BLaER1 (cell line): ENCODE data around the gene BMPR1A.
A peak's percentile ranks its signal among the peaks of the same experiment; 100 is the strongest.
"Not testable (repeated sequence)": the region's sequence is repeated elsewhere in the genome, so short reads cannot be mapped to it uniquely, and the experiment has no call there.

ENCODE experiments used
- H3K27ac ChIP-seq: shearing (Covaris generic); formaldehyde crosslinking; 2 replicates; pipeline ENCODE4 v1.8.1; 2022
- H3K27me3 ChIP-seq: shearing (Covaris generic); formaldehyde crosslinking; 2 replicates; pipeline ENCODE4 v1.8.1; 2022
- H3K36me3 ChIP-seq: shearing (Covaris generic); formaldehyde crosslinking; 2 replicates; pipeline ENCODE4 v1.8.1; 2022
- H3K4me1 ChIP-seq: shearing (Covaris generic); formaldehyde crosslinking; 2 replicates; pipeline ENCODE4 v1.8.1; 2022
- H3K4me2 ChIP-seq: shearing (Covaris generic); formaldehyde crosslinking; 2 replicates; pipeline ENCODE4 v1.8.1; 2022
- H3K4me3 ChIP-seq: shearing (Covaris generic); formaldehyde crosslinking; 2 replicates; pipeline ENCODE4 v1.8.1; 2022
- H3K9ac ChIP-seq: shearing (Covaris generic); formaldehyde crosslinking; 2 replicates; pipeline ENCODE4 v1.8.1; 2022
- H3K9me3 ChIP-seq: shearing (Covaris generic); formaldehyde crosslinking; 2 replicates; pipeline ENCODE4 v1.8.1; 2022
- H4K20me1 ChIP-seq: shearing (Covaris generic); formaldehyde crosslinking; 2 replicates; pipeline ENCODE4 v1.8.1; 2022
- Cebpa-rat ChIP-seq: shearing (Covaris generic); IDR thresholded peaks from 2 replicates; pipeline ENCODE4 v1.8.1; 2022

BMPR1A gene

DNA sequence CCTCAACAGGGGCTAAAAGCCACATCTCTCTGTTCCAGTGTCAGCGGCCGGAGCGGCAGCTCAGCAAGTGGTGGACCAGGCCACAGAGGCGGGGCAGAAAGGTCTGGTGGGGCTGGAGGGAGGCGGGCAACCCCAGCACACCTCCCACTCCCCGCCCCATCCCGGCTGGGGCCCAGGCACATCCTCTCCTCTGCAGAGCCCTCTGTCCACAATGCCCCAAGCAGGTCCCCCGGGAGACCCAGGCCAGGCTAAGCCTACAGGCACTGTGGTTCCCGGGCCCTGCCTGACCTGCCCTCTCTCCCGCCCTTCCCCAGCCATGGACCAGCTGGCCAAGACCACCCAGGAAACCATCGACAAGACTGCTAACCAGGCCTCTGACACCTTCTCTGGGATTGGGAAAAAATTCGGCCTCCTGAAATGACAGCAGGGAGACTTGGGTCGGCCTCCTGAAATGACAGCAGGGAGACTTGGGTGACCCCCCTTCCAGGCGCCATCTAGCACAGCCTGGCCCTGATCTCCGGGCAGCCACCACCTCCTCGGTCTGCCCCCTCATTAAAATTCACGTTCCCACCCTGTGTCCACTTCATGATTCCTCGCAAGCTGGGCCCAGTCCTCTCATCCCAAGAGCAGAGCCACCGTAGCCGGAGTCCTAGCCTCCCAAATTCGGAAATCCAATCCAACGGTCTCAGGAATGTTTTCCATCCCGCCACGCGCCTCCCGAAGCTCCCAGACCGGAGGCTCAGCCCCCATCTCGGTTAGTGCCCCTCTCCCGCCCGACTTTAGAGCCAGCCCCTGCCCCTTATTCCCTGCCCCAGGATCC is 214.0 kb downstream of the BMPR1A start:
- peak overlapping the region; percentile 71 for H3K27ac ChIP-seq
- H3K4me3 ChIP-seq, result peak overlapping the region; percentile 65

GRCh38 chr10:86970982-86971231 is 214.5 kb downstream of the BMPR1A start:
- TF ChIP-seq Cebpa-rat, result no peak
- Histone ChIP-seq H3K9ac (peak overlapping the region; percentile 71), H3K4me1 (peaks cover 35% of the 10 kb centered on the region), H3K36me3 (no peaks in the 10 kb centered on the region), H4K20me1 (no peaks in the 10 kb centered on the region), H3K9me3 (peaks cover 4% of the 10 kb centered on the region; the same call in 1 of the 2 replicates), H3K27me3 (peaks cover 45% of the 10 kb centered on the region), H3K27ac (peak overlapping the region; percentile 71), H3K4me2 (peak overlapping the region; percentile 84), H3K4me3 (peak overlapping the region; percentile 65)

More for the DNA sequence above, 214.0 kb downstream of the BMPR1A start:
- no peak for TF ChIP-seq Cebpa-rat
- Histone ChIP-seq H3K4me2 (peak overlapping the region; percentile 84), H3K27me3 (peaks cover 45% of the 10 kb centered on the region), H3K9ac (peak overlapping the region; percentile 71), H3K36me3 (no peaks in the 10 kb centered on the region), H3K9me3 (peaks cover 4% of the 10 kb centered on the region; the same call in 1 of the 2 replicates), H4K20me1 (no peaks in the 10 kb centered on the region), H3K4me1 (peaks cover 35% of the 10 kb centered on the region)

- H3K27ac ChIP-seq, result peak overlapping the region; percentile 71
- no peak for TF ChIP-seq Cebpa-rat
- peaks cover 45% of the 10 kb centered on the region for H3K27me3 ChIP-seq
- H3K36me3 ChIP-seq, result no peaks in the 10 kb centered on the region
- peak overlapping the region; percentile 84 for H3K4me2 ChIP-seq
- peaks cover 4% of the 10 kb centered on the region; the same call in 1 of the 2 replicates for H3K9me3 ChIP-seq
- peaks cover 31% of the 10 kb centered on the region for H3K4me1 ChIP-seq
- H3K4me3 ChIP-seq, result peak overlapping the region; percentile 65
- no peaks in the 10 kb centered on the region for H4K20me1 ChIP-seq
- H3K9ac ChIP-seq, result peak overlapping the region; percentile 71
Measured at GRCh38 chr10:86971232-86971991, 215.0 kb downstream of the BMPR1A start.

DNA sequence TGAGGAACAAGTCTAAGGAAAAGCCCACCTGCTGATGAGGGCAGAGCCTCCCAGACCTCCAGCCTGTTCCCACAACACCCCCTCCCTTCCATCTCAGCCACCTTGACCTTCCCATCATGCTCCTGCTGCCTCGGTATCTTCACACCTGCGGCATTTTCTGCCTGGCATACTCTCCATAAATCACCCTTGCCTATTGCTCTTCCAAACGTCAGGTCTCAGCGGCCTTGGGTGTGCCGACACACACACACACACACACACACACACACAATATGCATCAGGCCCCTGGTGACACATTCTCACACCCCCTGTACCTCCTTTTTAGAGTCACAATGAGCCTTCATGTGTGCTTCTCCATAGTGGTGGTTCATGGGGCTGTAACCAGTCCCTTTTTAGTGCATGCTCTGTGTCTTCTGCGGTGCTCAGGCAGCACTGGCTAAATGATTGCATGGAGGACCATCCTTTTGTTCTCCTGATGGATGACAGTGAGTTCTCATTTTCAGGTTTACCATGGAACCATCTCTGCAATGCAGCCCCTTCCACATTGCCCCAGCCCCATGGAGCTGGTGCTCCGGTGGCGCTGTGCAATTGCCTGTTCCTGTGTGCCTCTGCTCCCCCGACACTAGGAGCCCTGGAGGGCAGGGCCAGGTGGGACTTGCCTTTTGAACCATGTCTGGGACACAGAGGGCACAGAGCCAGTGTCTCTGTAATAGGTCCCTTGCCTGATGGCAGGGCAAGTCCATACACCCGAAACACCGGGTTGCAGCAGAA is 216.4 kb downstream of the BMPR1A start:
- Histone ChIP-seq H3K27ac (no peak overlapping the region), H3K9ac (no peak overlapping the region), H3K4me1 (peaks cover 22% of the 10 kb centered on the region), H3K36me3 (no peaks in the 10 kb centered on the region), H3K27me3 (peaks cover 41% of the 10 kb centered on the region), H3K9me3 (peaks cover 4% of the 10 kb centered on the region; the same call in 1 of the 2 replicates), H3K4me3 (no peak overlapping the region), H4K20me1 (no peaks in the 10 kb centered on the region), H3K4me2 (no peak overlapping the region)
- no peak for TF ChIP-seq Cebpa-rat

DNA sequence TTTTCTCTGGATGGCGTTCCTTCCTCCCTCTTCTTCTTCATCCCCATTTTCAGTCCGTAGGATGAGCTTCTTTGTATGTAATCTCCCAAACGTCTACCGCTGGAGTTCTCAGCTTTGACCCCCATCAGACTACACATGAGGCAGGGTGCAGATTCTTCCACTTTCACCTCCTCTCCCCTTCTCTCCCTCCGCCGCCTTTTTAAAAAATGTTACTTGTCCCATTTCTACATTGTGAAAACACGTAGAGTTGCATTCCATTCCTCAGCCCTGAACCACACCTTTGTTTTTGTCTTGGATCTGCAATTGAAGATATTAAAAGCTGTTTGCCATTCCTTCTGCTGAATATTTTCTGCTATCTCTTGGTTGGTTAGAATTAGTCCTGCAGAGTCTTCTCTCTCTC is 218.1 kb downstream of the BMPR1A start:
- peaks cover 4% of the 10 kb centered on the region; the same call in 1 of the 2 replicates for H3K9me3 ChIP-seq
- H3K9ac ChIP-seq, result no peak overlapping the region
- H3K4me3 ChIP-seq, result no peak overlapping the region
- H3K4me1 ChIP-seq, result peaks cover 22% of the 10 kb centered on the region
- H4K20me1 ChIP-seq, result no peaks in the 10 kb centered on the region
- H3K27ac ChIP-seq, result no peak overlapping the region
- no peak for TF ChIP-seq Cebpa-rat
- H3K27me3 ChIP-seq, result peaks cover 24% of the 10 kb centered on the region
- H3K36me3 ChIP-seq, result no peaks in the 10 kb centered on the region
- H3K4me2 ChIP-seq, result no peak overlapping the region

DNA sequence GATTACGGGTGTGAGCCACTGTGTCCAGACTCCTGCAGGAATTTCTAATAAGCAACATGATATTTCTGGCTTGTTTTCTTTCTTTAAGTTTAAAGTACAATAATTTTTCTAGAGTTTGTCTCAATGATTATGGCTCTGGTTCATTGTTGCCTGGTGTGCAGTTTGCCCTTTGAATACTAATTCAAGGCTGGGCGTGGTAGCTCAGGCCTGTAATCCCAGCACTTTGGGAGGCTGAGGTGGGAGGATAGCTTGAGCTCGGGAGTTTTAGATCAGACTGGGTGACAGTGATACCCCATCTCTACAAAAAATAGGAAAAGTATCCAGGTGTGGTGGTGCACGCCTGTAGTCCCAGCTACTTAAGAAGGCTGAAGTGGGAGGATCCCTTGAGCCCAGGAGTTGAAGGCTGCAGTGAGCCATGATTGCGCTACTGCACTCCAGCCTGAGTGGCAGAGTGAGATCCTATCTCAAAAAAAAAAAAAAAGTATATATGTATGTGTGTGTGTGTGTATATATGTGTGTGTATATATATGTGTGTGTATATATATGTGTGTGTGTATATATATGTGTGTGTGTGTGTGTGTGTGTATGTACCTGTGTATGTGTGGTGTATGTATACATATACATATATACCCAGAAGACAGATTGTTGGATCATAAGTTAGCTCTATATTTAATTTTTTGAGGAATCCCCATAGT is 220.1 kb downstream of the BMPR1A start:
- Histone ChIP-seq H3K36me3 (no peaks in the 10 kb centered on the region), H3K9me3 (peaks cover 2% of the 10 kb centered on the region; the same call in 1 of the 2 replicates), H3K4me2 (no peak overlapping the region), H3K4me1 (peaks cover 14% of the 10 kb centered on the region), H3K9ac (no peak overlapping the region), H3K27ac (no peak overlapping the region), H3K27me3 (peaks cover 4% of the 10 kb centered on the region; the same call in 1 of the 2 replicates), H3K4me3 (no peak overlapping the region), H4K20me1 (no peaks in the 10 kb centered on the region)
- no peak for TF ChIP-seq Cebpa-rat

DNA sequence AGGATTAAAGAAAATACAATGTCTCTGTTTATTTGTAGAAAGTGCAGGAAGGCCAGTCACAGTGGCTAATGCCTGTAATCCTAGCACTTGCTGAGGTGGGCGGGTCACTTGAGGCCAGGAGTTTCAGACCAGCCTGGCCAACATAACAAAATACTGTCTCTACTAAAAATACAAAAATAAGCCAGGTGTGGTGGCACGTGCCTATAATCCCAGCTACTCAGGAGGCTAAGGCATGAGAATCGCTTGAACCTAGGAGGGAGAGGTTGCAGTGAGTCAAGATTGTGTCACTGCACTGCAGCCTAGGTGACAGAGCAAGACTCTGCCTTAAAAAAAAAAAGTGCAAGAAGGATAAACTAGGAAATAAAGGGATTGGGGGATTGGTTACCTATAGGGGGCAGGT is 222.0 kb downstream of the BMPR1A start:
- H3K36me3 ChIP-seq, H4K20me1 ChIP-seq, H3K9me3 ChIP-seq, H3K27me3 ChIP-seq, H3K27ac ChIP-seq, H3K4me3 ChIP-seq, H3K9ac ChIP-seq, H3K4me2 ChIP-seq, H3K4me1 ChIP-seq: not testable (repeated sequence)

DNA sequence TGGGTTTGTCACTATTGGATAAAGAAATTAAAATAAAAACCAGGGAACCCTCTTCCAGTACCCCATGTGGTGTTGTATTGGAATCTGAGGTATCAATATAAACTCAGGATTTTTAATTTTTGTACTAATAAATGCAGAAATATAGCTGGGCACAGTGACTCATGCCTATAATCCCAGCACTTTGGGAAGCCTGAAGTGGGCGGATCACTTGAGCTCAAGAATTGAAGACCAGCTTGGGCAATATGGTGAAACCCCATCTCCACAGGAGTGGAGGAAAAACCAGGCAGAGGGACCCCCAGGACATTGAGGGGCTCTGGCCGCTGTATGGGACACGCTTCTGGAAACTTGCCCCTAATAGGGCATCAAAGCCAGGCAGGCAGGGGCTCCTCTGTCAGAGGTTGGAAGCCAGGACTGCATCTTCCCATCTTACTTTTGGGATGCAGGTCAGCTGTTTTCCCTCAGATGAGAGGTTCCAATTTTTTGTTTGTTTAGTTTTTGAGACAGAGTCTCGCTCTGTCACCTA is 222.9 kb downstream of the BMPR1A start:
- no peak overlapping the region for H3K9ac ChIP-seq
- no peak for TF ChIP-seq Cebpa-rat
- no peaks in the 10 kb centered on the region for H3K9me3 ChIP-seq
- H3K4me1 ChIP-seq, result peaks cover 7% of the 10 kb centered on the region; the same call in 1 of the 2 replicates
- no peak overlapping the region for H3K4me2 ChIP-seq
- H4K20me1 ChIP-seq, result no peaks in the 10 kb centered on the region
- no peak overlapping the region for H3K27ac ChIP-seq
- H3K36me3 ChIP-seq, result no peaks in the 10 kb centered on the region
- H3K4me3 ChIP-seq, result no peak overlapping the region
- no peaks in the 10 kb centered on the region for H3K27me3 ChIP-seq

- Histone ChIP-seq H3K4me2 (peak overlapping the region; percentile 32), H3K27me3 (no peaks in the 10 kb centered on the region), H3K9ac (no peak overlapping the region), H3K4me1 (peaks cover 7% of the 10 kb centered on the region; the same call in 1 of the 2 replicates), H4K20me1 (no peaks in the 10 kb centered on the region), H3K27ac (no peak overlapping the region), H3K36me3 (no peaks in the 10 kb centered on the region), H3K9me3 (no peaks in the 10 kb centered on the region), H3K4me3 (no peak overlapping the region)
- TF ChIP-seq Cebpa-rat, result no peak
Measured at GRCh38 chr10:86979977-86980448, 223.6 kb downstream of the BMPR1A start.

DNA sequence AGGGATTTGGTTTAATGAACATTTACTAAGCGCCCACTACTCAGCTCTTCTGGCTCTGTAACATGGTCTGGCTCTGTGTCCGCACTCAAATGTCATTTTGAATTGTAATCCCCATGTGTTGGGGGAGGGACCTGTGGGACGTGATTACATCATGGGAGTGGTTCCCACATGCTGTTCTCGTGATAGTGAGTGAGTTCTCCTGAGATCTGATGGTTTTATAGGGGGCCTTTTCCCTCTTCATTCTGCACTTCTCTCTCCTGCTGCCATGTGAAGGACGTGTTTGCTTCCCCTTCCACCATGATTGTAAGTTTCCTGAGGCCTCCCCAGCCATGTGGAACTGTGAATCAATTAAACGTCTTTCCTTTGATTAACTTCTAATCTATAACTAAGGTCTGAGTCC is 224.6 kb downstream of the BMPR1A start:
- not testable (repeated sequence) for H3K36me3 ChIP-seq, H3K9ac ChIP-seq, H4K20me1 ChIP-seq, H3K4me1 ChIP-seq, H3K27ac ChIP-seq, H3K27me3 ChIP-seq, H3K4me2 ChIP-seq, H3K9me3 ChIP-seq, H3K4me3 ChIP-seq
